Neuronal stem cell (in vitro differentiated cells): Measurements from ENCODE around the gene IL17A.

Experiments used
- DNase-seq: peaks from one replicate; pipeline ENCODE4 v3.0.0-alpha.2; 2013; ENCODE audit warnings: low spot score
- H2AFZ ChIP-seq: one replicate; pipeline ENCODE4 v1.6.1; 2013; ENCODE audit warnings: mild to moderate bottlenecking, low read length, inconsistent platforms
- H2AK5ac ChIP-seq: 2 replicates; pipeline ENCODE4 v1.6.1; 2013; ENCODE audit warnings: low read depth, mild to moderate bottlenecking, inconsistent platforms, low read length, moderate library complexity, mixed read lengths
- H2BK120ac ChIP-seq: 2 replicates; pipeline ENCODE4 v1.6.1; 2013; ENCODE audit warnings: low read depth, mild to moderate bottlenecking, inconsistent platforms, low read length, moderate library complexity, mixed read lengths
- H2BK12ac ChIP-seq: one replicate; pipeline ENCODE4 v1.6.1; 2013; ENCODE audit warnings: low read length, inconsistent platforms
- H2BK15ac ChIP-seq: 2 replicates; pipeline ENCODE4 v1.6.1; 2013; ENCODE audit warnings: mild to moderate bottlenecking, low read length, inconsistent platforms, mixed read lengths
- H2BK5ac ChIP-seq: one replicate; pipeline ENCODE4 v1.6.1; 2013; ENCODE audit warnings: inconsistent platforms, mild to moderate bottlenecking, low read length, moderate library complexity
- H3K14ac ChIP-seq: one replicate; pipeline ENCODE4 v1.6.1; 2013; ENCODE audit warnings: low read length, inconsistent platforms
- H3K18ac ChIP-seq: 2 replicates; pipeline ENCODE4 v1.6.1; 2013; ENCODE audit warnings: low read length, inconsistent platforms
- H3K23ac ChIP-seq: 2 replicates; pipeline ENCODE4 v1.6.1; 2013; ENCODE audit warnings: low read depth, mild to moderate bottlenecking, mixed read lengths, low read length, inconsistent platforms; ENCODE audit not compliant: poor library complexity
- H3K27ac ChIP-seq: replicated peaks from 3 replicates; pipeline ENCODE4 v1.5.1; 2013; ENCODE audit warnings: low read length, inconsistent platforms
- H3K27me3 ChIP-seq, 3 experiments: 2 replicates each; pipeline ENCODE4 v1.6.1; 2013; ENCODE audit warnings: low read length in 3 of 3, mild to moderate bottlenecking in 2 of 3, inconsistent platforms in 1 of 3, low read depth in 1 of 3, mixed read lengths in 1 of 3, moderate library complexity in 1 of 3; ENCODE audit not compliant: control insufficient read depth in 3 of 3, insufficient read depth in 3 of 3
- H3K36me3 ChIP-seq, 2 donors: replicated peaks in 1 of 2; 2 replicates each; pipeline ENCODE4 v1.6.1; 2013; ENCODE audit warnings: low read length in 2 of 2; ENCODE audit not compliant: control insufficient read depth in 2 of 2, insufficient read depth in 2 of 2
- H3K4ac ChIP-seq: 2 replicates; pipeline ENCODE4 v1.6.1; 2013; ENCODE audit warnings: inconsistent platforms, mild to moderate bottlenecking, low read length, moderate library complexity
- H3K4me1 ChIP-seq, 2 donors: 1 replicate in 1 of 2; 2 replicates in 1 of 2; pipeline ENCODE4 v1.6.1; 2013; ENCODE audit warnings: low read length in 2 of 2, low read depth in 1 of 2; ENCODE audit not compliant: control insufficient read depth in 2 of 2, insufficient read depth in 1 of 2
- H3K4me2 ChIP-seq: one replicate; pipeline ENCODE4 v1.6.1; 2013; ENCODE audit warnings: mild to moderate bottlenecking, low read length, inconsistent platforms; ENCODE audit not compliant: insufficient read depth, poor library complexity, severe bottlenecking
- H3K4me3 ChIP-seq, 2 donors: 2 replicates each; pipeline ENCODE4 v1.5.1; 2013; ENCODE audit warnings: low read length in 2 of 2, mild to moderate bottlenecking in 2 of 2, inconsistent platforms in 1 of 2, moderate library complexity in 1 of 2
- H3K79me1 ChIP-seq: one replicate; pipeline ENCODE4 v1.6.1; 2013; ENCODE audit warnings: low read depth, mild to moderate bottlenecking, inconsistent platforms, low read length, moderate library complexity
- H3K9ac ChIP-seq: one replicate; pipeline ENCODE4 v1.6.1; 2013; ENCODE audit warnings: mild to moderate bottlenecking, low read depth, low read length, inconsistent platforms; ENCODE audit not compliant: poor library complexity
- H3K9me3 ChIP-seq, 2 donors: replicated peaks in 1 of 2; 2 replicates each; pipeline versions ENCODE3 to v1.6.1; 2013; ENCODE audit warnings: low read length in 2 of 2, mild to moderate bottlenecking in 2 of 2, inconsistent platforms in 1 of 2, low read depth in 1 of 2, mixed read lengths in 1 of 2, moderate library complexity in 1 of 2; ENCODE audit not compliant: control insufficient read depth in 2 of 2, insufficient read depth in 1 of 2
- H4K8ac ChIP-seq: one replicate; pipeline ENCODE4 v1.6.1; 2013; ENCODE audit warnings: low read depth, mild to moderate bottlenecking, inconsistent platforms, low read length, moderate library complexity
- H4K91ac ChIP-seq: one replicate; pipeline ENCODE4 v1.6.1; 2013; ENCODE audit warnings: low read length, low read depth, mild to moderate bottlenecking, inconsistent platforms; ENCODE audit not compliant: poor library complexity
- WGBS, 2 donors: extraction: QIAGEN DNeasy Blood & Tissue Kit; methylation state at CpG; one replicate each; pipeline ENCODE4 v1.1.7; 2013; ENCODE audit warnings: missing lambda C conversion rate in 2 of 2, mixed read lengths in 1 of 2; ENCODE audit not compliant: insufficient read length in 2 of 2, insufficient replicate concordance in 1 of 2; ENCODE audit errors: extremely low coverage in 2 of 2; 5-methylcytosine and 5-hydroxymethylcytosine counted together

IL17A gene

GRCh38 chr6:52146851-52147445 lies 39.2 kb upstream of the IL17A start:
- Histone ChIP-seq H2BK120ac (no peak overlapping the region), H3K36me3 (no peaks in the 10 kb centered on the region), H3K23ac (no peak overlapping the region), H3K27ac (no peak overlapping the region), H3K14ac (no peak overlapping the region), H4K91ac (no peak overlapping the region), H2BK15ac (no peak overlapping the region), H2BK5ac (no peak overlapping the region), H3K9me3 (no peaks in the 10 kb centered on the region), H3K4ac (no peak overlapping the region), H3K18ac (no peak overlapping the region), H3K79me1 (no peaks in the 10 kb centered on the region), H3K4me2 (no peak overlapping the region), H2AK5ac (no peak overlapping the region), H3K4me3 (no peak overlapping the region), H2BK12ac (no peak overlapping the region), H3K27me3 (peaks cover 0 to 4% (median 0%) of the 10 kb centered on the region in 3 experiments), H4K8ac (no peak overlapping the region), H3K9ac (no peak overlapping the region), H3K4me1 (no peaks in the 10 kb centered on the region), H2AFZ (no peak overlapping the region)
- WGBS, 2 donors: no CpG with 5 or more reads among the region's 3 CpGs
- no peak for DNase-seq

GRCh38 chr6:52149076-52149475 lies 37.1 kb upstream of the IL17A start:
- no peak overlapping the region for H4K91ac ChIP-seq
- H2BK5ac ChIP-seq: no peak overlapping the region
- H2BK120ac ChIP-seq: no peak overlapping the region
- H2AK5ac ChIP-seq: no peak overlapping the region
- no peak overlapping the region for H3K23ac ChIP-seq
- no peak overlapping the region for H3K4ac ChIP-seq
- no peak overlapping the region for H3K27ac ChIP-seq
- no peaks in the 10 kb centered on the region for H3K9me3 ChIP-seq
- peaks cover 0 to 4% (median 0%) of the 10 kb centered on the region in 3 experiments for H3K27me3 ChIP-seq
- H2BK15ac ChIP-seq: no peak overlapping the region
- no peak overlapping the region for H3K18ac ChIP-seq
- H3K4me1 ChIP-seq: peaks cover 0 to 3% of the 10 kb centered on the region in 2 donors
- H3K4me3 ChIP-seq: no peak overlapping the region
- no peak overlapping the region for H3K4me2 ChIP-seq
- H2BK12ac ChIP-seq: no peak overlapping the region
- H2AFZ ChIP-seq: no peak overlapping the region
- H4K8ac ChIP-seq: no peak overlapping the region
- no peaks in the 10 kb centered on the region for H3K79me1 ChIP-seq
- no peak overlapping the region for H3K14ac ChIP-seq
- DNase-seq: no peak
- H3K9ac ChIP-seq: no peak overlapping the region
- H3K36me3 ChIP-seq: no peaks in the 10 kb centered on the region

- peaks cover 0 to 4% (median 0%) of the 10 kb centered on the region in 3 experiments for H3K27me3 ChIP-seq
- DNase-seq: no peak
- H3K4me2 ChIP-seq: no peak overlapping the region
- H3K4me3 ChIP-seq: no peak overlapping the region
- no peak overlapping the region for H2BK12ac ChIP-seq
- no peak overlapping the region for H3K27ac ChIP-seq
- no peak overlapping the region for H2BK5ac ChIP-seq
- no CpG with 5 or more reads among the region's 2 CpGs for WGBS, 2 donors
- no peak overlapping the region for H4K8ac ChIP-seq
- no peak overlapping the region for H2BK120ac ChIP-seq
- no peak overlapping the region for H4K91ac ChIP-seq
- no peaks in the 10 kb centered on the region for H3K79me1 ChIP-seq
- no peak overlapping the region for H2AK5ac ChIP-seq
- peaks cover 0 to 5% of the 10 kb centered on the region in 2 donors for H3K4me1 ChIP-seq
- H3K9me3 ChIP-seq: no peaks in the 10 kb centered on the region
- H3K18ac ChIP-seq: no peak overlapping the region
- no peaks in the 10 kb centered on the region for H3K36me3 ChIP-seq
- no peak overlapping the region for H3K4ac ChIP-seq
- H3K23ac ChIP-seq: no peak overlapping the region
- no peak overlapping the region for H3K14ac ChIP-seq
- no peak overlapping the region for H2AFZ ChIP-seq
- no peak overlapping the region for H2BK15ac ChIP-seq
- H3K9ac ChIP-seq: no peak overlapping the region
Observed at GRCh38 chr6:52149949-52150348, 36.2 kb upstream of the IL17A start.

- Histone ChIP-seq H3K9me3 (no peaks in the 10 kb centered on the region), H3K9ac (no peak overlapping the region), H3K4me3 (no peak overlapping the region), H2BK120ac (no peak overlapping the region), H3K36me3 (no peaks in the 10 kb centered on the region), H3K23ac (no peak overlapping the region), H3K4me1 (peaks cover 0 to 9% of the 10 kb centered on the region in 2 donors), H3K27me3 (no peaks in the 10 kb centered on the region), H2BK15ac (no peak overlapping the region), H3K18ac (no peak overlapping the region), H3K14ac (no peak overlapping the region), H3K4ac (no peak overlapping the region), H2AK5ac (no peak overlapping the region), H2BK12ac (no peak overlapping the region), H2AFZ (no peak overlapping the region), H3K4me2 (no peak overlapping the region), H3K79me1 (no peaks in the 10 kb centered on the region), H2BK5ac (no peak overlapping the region), H4K91ac (no peak overlapping the region), H4K8ac (no peak overlapping the region), H3K27ac (no peak overlapping the region)
- DNase-seq: no peak
Observed at GRCh38 chr6:52152070-52152423, 34.1 kb upstream of the IL17A start.
